MM.1S (cell line): ENCODE results near the gene LDLRAD3.

Experiments used
- DNase-seq: peaks from one replicate; pipeline ENCODE4 v3.0.0-alpha.2; 2015
- H2AFZ ChIP-seq: fragments of 300-600 bp; sonication (generic); 2 replicates; pipeline ENCODE4 v1.6.0; 2016; ENCODE audit warnings: antibody characterized with exemption, low read length
- H3F3A ChIP-seq: fragments of 300-600 bp; sonication (generic); 2 replicates; pipeline ENCODE4 v1.6.1; 2016; ENCODE audit warnings: mild to moderate bottlenecking, antibody characterized with exemption, low read length, moderate library complexity, mixed read lengths; ENCODE audit not compliant: insufficient read depth
- H3K27ac ChIP-seq: fragments of 300-600 bp; sonication (generic); 2 replicates; pipeline ENCODE4 v1.5.1; 2016; ENCODE audit warnings: mild to moderate bottlenecking, low read length
- H3K27me3 ChIP-seq: fragments of 300-600 bp; sonication (generic); replicated peaks from 2 replicates; pipeline ENCODE4 v1.6.0; 2016; ENCODE audit warnings: low read length; ENCODE audit not compliant: insufficient read depth
- H3K36me3 ChIP-seq: fragments of 300-600 bp; sonication (generic); replicated peaks from 2 replicates; pipeline ENCODE4 v1.6.1; 2016; ENCODE audit warnings: mild to moderate bottlenecking, low read length, mixed read lengths; ENCODE audit not compliant: insufficient read depth
- H3K4me1 ChIP-seq: fragments of 300-600 bp; sonication (generic); 2 replicates; pipeline ENCODE4 v1.6.1; 2016; ENCODE audit warnings: low read length, mixed read lengths
- H3K4me2 ChIP-seq: fragments of 300-600 bp; sonication (generic); 2 replicates; pipeline ENCODE4 v1.6.0; 2016; ENCODE audit warnings: low read depth, low read length
- H3K4me3 ChIP-seq: fragments of 300-600 bp; sonication (generic); 2 replicates; pipeline ENCODE4 v1.5.1; 2016; ENCODE audit warnings: low read length, mixed read lengths
- H3K79me2 ChIP-seq: fragments of 300-600 bp; sonication (generic); 2 replicates; pipeline ENCODE4 v1.6.1; 2016; ENCODE audit warnings: mixed run types, low read length, mixed read lengths
- H3K9ac ChIP-seq: fragments of 300-600 bp; sonication (generic); 2 replicates; pipeline ENCODE4 v1.6.1; 2016; ENCODE audit warnings: low read length, mixed read lengths
- H3K9me2 ChIP-seq: fragments of 300-600 bp; sonication (generic); replicated peaks from 2 replicates; pipeline ENCODE4 v1.6.1; 2016; ENCODE audit warnings: mild to moderate bottlenecking, low read length, mixed read lengths; ENCODE audit not compliant: insufficient read depth
- H3K9me3 ChIP-seq: fragments of 300-600 bp; sonication (generic); replicated peaks from 2 replicates; pipeline ENCODE4 v1.6.1; 2016; ENCODE audit warnings: mild to moderate bottlenecking, low read length, mixed read lengths; ENCODE audit not compliant: insufficient read depth
- H4K20me1 ChIP-seq: fragments of 300-600 bp; sonication (generic); 2 replicates; pipeline ENCODE4 v1.6.1; 2016; ENCODE audit warnings: mild to moderate bottlenecking, low read length, moderate library complexity, mixed read lengths; ENCODE audit not compliant: insufficient read depth
- EZH2 ChIP-seq: fragments of 300-600 bp; sonication (generic); optimal IDR thresholded peaks from 2 replicates; pipeline ENCODE3; 2017; ENCODE audit warnings: low read depth, mild to moderate bottlenecking, antibody characterized with exemption, low read length, mixed read lengths
- EZH2phosphoT487 ChIP-seq: fragments of 300-600 bp; sonication (generic); IDR thresholded peaks from 2 replicates; pipeline ENCODE4 v1.6.1; 2018; ENCODE audit warnings: antibody characterized with exemption, low read length
- TF ChIP-seq, protein P1 (sequence below): fragments of 300-600 bp; sonication (generic); IDR thresholded peaks from 2 replicates; pipeline ENCODE4 v1.5.1; 2016; ENCODE audit warnings: antibody characterized with exemption, low read length, mixed read lengths

Gene LDLRAD3

DNA sequence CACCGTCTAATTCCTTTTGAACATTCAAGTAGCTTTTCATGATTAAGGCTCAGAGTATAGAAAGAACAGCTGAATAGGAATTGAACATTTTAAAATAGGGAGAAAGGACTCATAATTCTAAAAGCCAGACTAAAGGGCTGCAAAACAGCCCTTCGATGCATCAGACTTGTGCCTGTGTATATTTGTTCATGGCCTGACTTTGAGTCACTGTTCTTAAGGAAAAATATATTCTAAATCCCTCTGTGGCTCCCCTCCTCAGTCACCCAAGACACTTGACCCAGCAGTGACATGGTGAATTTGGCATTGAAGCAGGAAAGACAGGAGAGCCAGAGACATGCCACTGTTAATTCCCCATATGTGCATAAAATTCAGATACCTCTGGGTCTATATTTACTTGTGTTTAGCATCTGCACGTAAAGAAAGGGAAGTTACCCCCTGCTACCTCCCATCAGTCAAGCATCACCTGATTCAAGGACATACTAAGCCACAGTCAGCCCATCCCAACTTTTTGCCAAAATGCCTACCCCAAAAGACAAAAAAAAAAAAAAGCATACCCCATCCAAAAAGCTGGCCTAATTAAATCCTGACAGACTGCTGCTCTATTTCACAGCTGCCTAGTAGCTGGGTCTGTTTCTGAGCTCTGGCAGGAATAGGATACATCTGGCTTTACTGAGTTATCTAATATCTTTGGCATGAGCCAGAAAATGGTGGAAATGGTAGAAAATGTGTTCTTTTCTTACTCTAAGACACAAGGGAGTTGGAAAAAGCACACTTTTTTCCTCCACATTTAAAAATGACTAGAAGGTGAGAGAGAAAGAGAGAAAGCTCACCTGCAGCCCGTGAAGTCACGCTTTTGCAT, 251.9 kb downstream of the LDLRAD3 start:
- Histone ChIP-seq H2AFZ (no peak overlapping the region), H3K27ac (no peak overlapping the region), H3K79me2 (no peaks in the 10 kb centered on the region), H3K4me2 (no peak overlapping the region), H3F3A (no peaks in the 10 kb centered on the region), H3K4me3 (no peak overlapping the region), H3K9me2 (no peaks in the 10 kb centered on the region), H3K4me1 (peaks cover 13% of the 10 kb centered on the region), H3K27me3 (no peaks in the 10 kb centered on the region), H3K36me3 (no peaks in the 10 kb centered on the region), H3K9me3 (no peaks in the 10 kb centered on the region), H4K20me1 (no peaks in the 10 kb centered on the region), H3K9ac (no peak overlapping the region)
- no peak for TF ChIP-seq EZH2
- TF ChIP-seq, protein P1, sequence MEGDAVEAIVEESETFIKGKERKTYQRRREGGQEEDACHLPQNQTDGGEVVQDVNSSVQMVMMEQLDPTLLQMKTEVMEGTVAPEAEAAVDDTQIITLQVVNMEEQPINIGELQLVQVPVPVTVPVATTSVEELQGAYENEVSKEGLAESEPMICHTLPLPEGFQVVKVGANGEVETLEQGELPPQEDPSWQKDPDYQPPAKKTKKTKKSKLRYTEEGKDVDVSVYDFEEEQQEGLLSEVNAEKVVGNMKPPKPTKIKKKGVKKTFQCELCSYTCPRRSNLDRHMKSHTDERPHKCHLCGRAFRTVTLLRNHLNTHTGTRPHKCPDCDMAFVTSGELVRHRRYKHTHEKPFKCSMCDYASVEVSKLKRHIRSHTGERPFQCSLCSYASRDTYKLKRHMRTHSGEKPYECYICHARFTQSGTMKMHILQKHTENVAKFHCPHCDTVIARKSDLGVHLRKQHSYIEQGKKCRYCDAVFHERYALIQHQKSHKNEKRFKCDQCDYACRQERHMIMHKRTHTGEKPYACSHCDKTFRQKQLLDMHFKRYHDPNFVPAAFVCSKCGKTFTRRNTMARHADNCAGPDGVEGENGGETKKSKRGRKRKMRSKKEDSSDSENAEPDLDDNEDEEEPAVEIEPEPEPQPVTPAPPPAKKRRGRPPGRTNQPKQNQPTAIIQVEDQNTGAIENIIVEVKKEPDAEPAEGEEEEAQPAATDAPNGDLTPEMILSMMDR = no peak
- no peak for TF ChIP-seq EZH2phosphoT487
- no peak for DNase-seq

DNA sequence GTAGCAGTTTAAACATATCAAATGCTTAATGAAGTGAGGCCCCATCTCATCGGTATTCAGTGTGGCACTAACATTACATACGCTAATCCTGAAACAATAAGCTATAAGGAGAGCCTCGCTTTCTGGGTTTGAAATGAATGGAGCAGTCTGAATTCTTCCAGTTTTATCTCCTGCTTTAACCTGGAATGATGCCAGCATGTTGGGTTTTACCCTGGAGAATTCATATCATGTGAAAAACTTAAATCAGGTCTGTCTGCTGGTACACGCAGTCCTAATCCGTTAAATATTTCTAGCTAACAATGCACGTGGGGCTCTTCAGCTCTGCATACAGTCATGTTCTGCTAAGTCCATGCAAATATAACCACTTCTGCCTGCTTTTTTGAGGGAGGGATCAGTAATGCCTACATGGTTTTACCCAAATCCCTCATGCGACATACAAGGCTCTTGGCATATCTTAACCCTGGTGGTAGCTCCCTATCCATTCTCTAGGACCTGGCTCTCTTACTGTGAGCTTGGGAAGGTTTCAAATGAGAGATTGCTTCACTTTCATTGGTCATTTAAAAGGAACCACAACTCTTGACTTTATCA, 252.6 kb downstream of the LDLRAD3 start:
- Histone ChIP-seq H3F3A (no peaks in the 10 kb centered on the region), H3K79me2 (no peaks in the 10 kb centered on the region), H3K4me1 (peaks cover 13% of the 10 kb centered on the region), H3K27ac (no peak overlapping the region), H2AFZ (no peak overlapping the region), H3K27me3 (no peaks in the 10 kb centered on the region), H3K36me3 (no peaks in the 10 kb centered on the region), H3K9me2 (no peaks in the 10 kb centered on the region), H3K4me3 (no peak overlapping the region), H4K20me1 (no peaks in the 10 kb centered on the region), H3K9ac (no peak overlapping the region), H3K4me2 (no peak overlapping the region), H3K9me3 (no peaks in the 10 kb centered on the region)
- TF ChIP-seq EZH2phosphoT487 = no peak
- TF ChIP-seq, protein P1 = no peak
- no peak for TF ChIP-seq EZH2
- no peak for DNase-seq

DNA sequence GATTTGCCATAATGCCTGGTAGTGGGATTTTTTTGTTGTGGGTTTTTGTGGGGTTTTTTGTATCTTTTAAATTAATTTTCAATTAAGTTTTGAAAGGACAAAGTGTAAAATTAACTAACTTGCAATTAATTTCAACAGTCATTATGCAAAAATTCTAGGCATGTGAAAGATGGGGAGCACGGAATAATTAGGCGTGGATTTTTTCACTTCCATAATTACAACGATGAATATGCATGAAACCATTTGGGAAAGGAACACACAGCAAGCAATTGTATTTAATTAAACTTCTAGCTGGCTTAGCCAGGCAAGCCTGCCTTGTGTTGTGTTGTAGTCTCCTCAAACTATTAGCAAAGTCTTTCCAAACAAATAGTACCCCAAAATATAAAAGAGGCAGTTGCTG, 257.5 kb downstream of the LDLRAD3 start:
- no peaks in the 10 kb centered on the region for H3K36me3 ChIP-seq
- no peaks in the 10 kb centered on the region for H4K20me1 ChIP-seq
- H3K9ac ChIP-seq = no peak overlapping the region
- H3K4me2 ChIP-seq = no peak overlapping the region
- TF ChIP-seq, protein P1 = no peak
- no peak for TF ChIP-seq EZH2
- H3F3A ChIP-seq = no peaks in the 10 kb centered on the region
- no peak overlapping the region for H3K27ac ChIP-seq
- no peaks in the 10 kb centered on the region for H3K27me3 ChIP-seq
- H3K4me1 ChIP-seq = no peaks in the 10 kb centered on the region
- no peak for DNase-seq
- H3K4me3 ChIP-seq = no peak overlapping the region
- no peaks in the 10 kb centered on the region for H3K79me2 ChIP-seq
- no peak overlapping the region for H2AFZ ChIP-seq
- no peaks in the 10 kb centered on the region for H3K9me3 ChIP-seq
- no peaks in the 10 kb centered on the region for H3K9me2 ChIP-seq
